ENCODE results near the gene TAB2.

DNA sequence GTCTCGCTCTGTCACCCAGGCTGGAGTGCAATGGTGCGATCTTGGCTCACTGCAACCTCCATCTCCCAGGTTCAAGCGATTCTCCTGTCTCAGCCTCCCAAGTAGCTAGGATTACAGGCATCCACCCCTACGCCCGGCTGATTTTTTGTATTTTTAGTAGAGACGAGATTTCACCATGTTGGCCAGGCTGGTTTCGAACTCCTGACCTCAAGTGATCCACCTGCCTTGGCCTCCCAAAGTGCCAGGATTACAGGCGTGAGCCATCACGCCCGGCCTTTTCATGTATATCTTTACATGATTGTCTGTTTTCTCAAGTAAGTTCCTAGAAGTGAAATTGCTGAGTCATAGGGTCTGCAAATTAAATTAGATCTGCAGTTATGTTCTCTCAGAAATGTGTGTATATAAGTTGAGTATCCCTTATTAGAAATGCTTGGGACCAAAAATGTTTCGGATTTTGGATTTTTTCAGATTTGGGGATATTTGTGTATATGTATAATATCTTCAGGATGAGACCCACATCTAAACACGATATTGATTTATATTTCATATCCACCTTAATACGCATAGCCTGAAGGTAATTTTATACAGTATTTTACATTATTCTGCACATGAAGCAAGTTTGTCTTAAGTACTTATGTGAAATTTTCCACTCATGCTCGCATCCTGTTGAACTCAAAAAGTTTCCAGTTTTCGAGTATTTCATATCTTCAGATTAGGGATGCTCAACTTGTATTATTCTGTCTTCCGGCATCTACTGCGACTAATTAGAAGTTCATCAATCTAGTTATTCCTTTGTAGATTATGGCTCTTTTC is 40.4 kb downstream of the TAB2 start:
- TF ChIP-seq, protein P1, sequence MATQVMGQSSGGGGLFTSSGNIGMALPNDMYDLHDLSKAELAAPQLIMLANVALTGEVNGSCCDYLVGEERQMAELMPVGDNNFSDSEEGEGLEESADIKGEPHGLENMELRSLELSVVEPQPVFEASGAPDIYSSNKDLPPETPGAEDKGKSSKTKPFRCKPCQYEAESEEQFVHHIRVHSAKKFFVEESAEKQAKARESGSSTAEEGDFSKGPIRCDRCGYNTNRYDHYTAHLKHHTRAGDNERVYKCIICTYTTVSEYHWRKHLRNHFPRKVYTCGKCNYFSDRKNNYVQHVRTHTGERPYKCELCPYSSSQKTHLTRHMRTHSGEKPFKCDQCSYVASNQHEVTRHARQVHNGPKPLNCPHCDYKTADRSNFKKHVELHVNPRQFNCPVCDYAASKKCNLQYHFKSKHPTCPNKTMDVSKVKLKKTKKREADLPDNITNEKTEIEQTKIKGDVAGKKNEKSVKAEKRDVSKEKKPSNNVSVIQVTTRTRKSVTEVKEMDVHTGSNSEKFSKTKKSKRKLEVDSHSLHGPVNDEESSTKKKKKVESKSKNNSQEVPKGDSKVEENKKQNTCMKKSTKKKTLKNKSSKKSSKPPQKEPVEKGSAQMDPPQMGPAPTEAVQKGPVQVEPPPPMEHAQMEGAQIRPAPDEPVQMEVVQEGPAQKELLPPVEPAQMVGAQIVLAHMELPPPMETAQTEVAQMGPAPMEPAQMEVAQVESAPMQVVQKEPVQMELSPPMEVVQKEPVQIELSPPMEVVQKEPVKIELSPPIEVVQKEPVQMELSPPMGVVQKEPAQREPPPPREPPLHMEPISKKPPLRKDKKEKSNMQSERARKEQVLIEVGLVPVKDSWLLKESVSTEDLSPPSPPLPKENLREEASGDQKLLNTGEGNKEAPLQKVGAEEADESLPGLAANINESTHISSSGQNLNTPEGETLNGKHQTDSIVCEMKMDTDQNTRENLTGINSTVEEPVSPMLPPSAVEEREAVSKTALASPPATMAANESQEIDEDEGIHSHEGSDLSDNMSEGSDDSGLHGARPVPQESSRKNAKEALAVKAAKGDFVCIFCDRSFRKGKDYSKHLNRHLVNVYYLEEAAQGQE (IDR thresholded peaks at IDR 0.05; ENCODE audit: insufficient read depth in 1 of 2, low read depth in 2 of 2, low read length in 2 of 2) = no peak
- TF ChIP-seq TAF1 (IDR thresholded peaks at IDR 0.05; ENCODE audit: borderline replicate concordance, insufficient read depth, low read length) = no peak
- no peak for TF ChIP-seq POLR2AphosphoS5 (IDR thresholded peaks at IDR 0.05; ENCODE audit: low read depth, low read length)
- no peak for TF ChIP-seq SIN3A (IDR thresholded peaks at IDR 0.05; ENCODE audit: borderline replicate concordance, insufficient read depth, low read length)
